ENCODE results near the gene ZNF549.
A peak's percentile ranks its signal among the peaks of the same experiment; 100 is the strongest.
"Not testable (repeated sequence)": the region's sequence is repeated elsewhere in the genome, so short reads cannot be mapped to it uniquely, and the experiment has no call there.

The ZNF549 gene

DNA sequence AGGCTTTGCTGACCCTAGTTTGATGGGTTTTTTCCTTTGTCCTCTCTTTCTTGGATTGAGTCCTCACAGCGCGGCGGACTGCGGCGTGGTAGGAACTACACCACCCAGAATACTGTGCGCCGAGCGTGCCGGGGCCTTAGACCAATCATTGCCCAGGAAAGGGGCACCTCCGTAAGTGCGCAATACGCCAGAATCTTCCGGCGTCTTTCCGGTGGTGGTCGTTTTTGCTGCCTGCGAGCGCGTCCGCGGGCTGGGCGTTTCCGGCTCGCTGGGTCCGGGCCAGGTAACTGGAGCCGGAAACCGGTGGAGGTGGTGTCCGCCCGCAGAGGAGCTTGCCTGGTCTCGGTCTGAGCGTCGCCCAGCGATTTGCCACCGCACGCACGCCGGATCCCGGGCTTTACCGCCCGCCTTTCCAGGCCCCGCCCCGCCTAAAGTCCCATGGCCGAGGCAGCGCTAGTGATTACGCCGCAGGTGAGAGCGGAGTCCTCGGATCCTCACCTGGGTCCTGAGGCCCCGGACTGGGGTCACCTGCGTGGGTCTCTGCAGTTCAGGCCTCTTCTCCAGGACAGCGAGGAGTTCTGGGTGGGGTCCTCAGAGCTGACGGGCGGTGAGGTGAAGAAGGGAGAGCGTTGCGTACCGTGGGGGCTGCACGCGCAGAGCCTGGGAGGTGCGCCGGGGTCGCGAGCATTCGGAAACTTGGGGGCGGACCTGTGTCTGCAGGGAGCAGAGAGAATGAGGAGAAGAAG lies at the start of gene ZNF549:
ZNF549 (plus strand) TSS at position 221 of the 746 bp plus-strand sequence; CDS start at position 439, 218 bp downstream.
- peak; percentile 72 to 78 for DNase-seq (ENCODE audit: low read depth in 1 of 2, low spot score in 1 of 2)

DNA sequence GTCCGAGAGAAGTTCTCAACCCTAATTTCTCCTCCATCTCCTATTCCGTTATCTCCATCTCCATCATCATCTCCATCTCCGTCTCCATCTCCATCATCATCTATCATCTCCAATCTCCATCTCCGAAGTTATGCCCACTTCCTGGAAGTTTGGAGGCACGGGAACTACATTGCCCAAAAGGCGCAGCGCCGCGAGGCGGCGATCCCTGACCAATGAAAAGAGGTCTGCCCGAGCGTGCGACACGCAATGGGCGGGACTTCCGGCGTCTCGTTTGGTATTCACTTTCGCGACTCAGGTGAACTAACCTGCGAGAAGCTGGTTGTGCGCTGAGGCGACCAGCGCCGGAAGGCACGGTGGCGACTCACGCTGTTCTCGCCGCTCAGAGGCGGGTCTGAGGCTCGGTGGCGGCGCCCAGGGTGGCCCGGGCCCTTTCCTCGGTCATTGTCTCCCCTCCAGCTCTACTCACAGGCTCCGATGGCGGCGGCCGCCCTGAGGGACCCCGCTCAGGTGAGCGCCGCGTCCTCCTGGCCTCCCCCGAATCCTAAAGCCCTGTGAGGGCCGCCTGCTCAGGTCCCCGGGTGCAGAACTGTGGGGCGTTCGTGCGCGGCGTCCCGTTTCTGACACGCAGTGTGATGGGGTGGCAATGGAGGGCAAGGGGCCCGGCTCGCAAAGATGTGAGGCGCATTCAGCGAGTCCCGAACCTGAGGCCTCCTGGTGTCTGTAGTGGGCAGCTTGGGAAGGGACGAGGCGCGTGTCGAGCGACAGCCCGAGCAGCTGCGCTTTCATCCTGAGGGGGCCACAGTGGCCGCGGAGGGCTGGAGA lies 39.5 kb upstream of the ZNF549 start, which contains the start of gene ZNF419:
ZNF419 (plus strand) TSS at position 274 of the 822 bp plus-strand sequence; CDS start at position 475, 201 bp downstream.
- DNase-seq (ENCODE audit: low read depth in 1 of 2, low spot score in 1 of 2), result peak; percentile 81 to 89

DNA sequence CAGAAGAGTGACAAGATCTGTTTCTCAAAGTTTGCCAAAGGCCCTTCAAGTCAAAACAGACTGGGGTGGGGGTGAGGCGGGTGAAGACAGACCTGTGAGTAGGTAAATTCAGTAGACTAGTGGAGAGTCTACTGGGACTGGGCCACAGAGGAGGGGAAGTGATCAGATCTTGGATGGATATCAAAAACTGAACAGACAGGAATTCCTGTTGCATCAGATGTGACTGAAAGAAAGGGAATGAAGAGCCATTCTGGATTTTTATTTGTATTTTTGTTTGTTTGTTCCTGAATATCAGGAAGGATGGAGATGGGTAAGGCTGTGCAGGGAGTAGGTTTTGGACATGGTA lies 38.9 kb upstream of the ZNF549 start:
- not testable (repeated sequence) for DNase-seq (ENCODE audit: low read depth in 1 of 2, low spot score in 1 of 2)

DNA sequence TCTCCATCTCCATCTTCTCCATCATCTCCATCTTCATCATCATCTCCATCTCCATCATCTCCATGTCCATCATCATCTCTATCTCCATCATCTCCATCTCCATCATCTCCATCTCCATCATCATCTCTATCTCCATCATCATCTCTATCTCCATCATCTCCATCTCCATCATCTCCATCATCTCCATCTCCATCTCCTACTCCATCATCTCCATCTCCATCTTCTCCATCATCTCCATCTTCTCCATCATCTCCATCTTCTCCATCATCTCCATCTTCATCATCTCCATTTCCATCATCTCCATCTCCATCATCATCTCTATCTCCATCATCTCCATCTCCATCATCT lies 27.9 kb upstream of the ZNF549 start:
- not testable (repeated sequence) for DNase-seq (ENCODE audit: low read depth in 1 of 2, low spot score in 1 of 2)

DNA sequence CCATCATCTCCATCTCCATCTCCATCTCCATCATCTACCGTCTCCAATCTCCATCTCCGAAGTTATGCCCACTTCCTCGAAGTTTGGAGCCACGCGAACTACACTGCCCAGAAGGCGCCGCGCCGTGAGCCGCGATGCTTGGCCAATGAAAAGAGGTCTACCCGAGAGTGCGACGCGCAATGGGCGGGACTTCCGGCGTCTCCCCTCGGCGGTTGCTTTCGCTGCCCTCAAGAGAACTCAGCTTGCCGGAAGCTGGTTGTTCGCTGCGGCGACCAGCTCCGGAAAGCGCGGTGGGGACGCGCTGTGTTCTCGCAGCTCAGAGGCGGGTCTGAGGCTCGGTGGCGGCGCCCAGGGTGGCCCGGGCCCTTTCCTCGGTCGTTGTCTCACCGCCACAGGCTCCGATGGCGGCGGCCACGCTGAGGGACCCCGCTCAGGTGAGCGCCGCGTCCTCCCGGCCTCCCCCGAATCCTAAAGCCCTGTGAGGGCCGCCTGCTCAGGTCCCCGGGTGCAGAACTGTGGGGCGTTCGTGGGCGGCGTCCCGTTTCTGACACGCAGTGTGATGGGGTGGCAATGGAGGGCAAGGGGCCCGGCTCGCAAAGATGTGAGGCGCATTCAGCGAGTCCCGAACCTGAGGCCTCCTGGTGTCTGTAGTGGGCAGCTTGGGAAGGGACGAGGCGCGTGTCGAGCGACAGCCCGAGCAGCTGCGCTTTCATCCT lies 27.3 kb upstream of the ZNF549 start, which contains the start of gene ZNF773:
ZNF773 (plus strand) TSS at position 259 of the 716 bp plus-strand sequence; CDS start at position 402, 143 bp downstream.
- DNase-seq (ENCODE audit: low read depth in 1 of 2, low spot score in 1 of 2), result peak; percentile 88 to 92

DNA sequence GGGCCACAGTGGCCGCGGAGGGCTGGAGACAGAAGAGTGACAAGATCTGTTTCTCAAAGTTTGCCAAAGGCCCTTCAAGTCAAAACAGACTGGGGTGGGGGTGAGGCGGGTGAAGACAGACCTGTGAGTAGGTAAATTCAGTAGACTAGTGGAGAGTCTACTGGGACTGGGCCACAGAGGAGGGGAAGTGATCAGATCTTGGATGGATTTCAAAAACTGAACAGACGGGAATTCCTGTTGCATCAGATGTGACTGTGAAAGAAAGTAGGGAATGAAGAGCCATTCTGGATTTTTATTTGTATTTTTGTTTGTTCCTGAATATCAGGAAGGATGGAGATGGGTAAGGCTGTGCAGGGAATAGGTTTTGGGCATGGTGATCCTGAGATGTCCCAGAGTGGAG lies 26.8 kb upstream of the ZNF549 start:
- not testable (repeated sequence) for DNase-seq (ENCODE audit: low read depth in 1 of 2, low spot score in 1 of 2)

DNA sequence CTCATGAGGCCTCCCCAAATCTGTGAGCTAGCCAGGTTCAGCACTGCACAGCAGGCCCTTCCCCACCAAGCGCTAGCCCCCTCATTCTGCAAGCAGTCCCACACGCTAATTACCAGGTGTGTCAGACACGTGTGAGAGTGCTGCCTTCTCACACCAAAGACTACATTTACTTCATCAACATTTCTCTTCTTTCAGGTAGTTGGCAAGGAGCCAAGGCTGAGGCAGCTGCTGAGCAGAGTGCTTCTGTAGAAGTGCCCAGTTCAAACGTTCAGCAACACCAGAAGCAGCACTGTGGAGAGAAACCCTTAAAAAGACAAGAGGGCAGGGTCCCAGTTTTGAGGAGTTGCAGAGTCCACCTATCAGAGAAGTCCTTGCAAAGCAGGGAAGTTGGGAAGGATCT lies 21.0 kb upstream of the ZNF549 start:
- no peak for DNase-seq (ENCODE audit: low read depth in 1 of 2, low spot score in 1 of 2)

DNA sequence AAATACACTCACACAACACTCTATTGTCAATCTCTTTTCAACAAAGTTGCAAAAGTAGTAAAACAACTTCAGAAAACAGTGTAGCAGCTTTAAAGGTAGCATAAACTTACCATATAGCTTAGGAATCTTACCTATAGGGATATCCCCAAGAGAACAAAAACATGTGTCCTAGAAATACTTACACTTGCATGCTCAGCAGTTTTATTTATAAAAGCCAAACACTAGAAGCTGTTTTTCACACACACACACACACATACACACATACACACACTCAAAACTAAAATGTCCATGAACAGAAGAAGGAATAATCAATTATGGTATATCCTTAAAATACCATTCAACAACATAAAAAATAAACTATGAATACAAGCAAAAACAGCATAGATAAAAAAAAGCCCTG lies 15.7 kb upstream of the ZNF549 start:
- no peak for DNase-seq (ENCODE audit: low read depth in 1 of 2, low spot score in 1 of 2)

DNA sequence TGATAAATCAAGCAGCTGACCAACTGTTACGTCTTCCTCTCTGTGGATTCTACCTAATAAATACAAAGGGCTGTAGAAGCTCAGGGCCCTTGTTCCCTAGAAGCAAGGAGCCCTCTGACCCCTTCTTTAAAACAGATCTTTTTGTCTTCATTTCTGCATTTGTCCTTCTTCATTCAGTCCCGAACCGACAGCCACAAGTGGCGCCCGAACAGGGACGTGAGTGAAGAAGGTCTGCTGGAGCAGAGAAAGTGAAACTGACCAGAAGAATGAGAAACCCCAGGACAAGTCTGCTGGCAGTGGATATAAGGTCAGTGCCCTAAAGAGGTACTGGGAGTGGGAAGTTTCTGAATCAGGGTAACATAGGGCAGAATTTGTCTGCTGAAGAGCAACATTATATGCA lies 14.3 kb upstream of the ZNF549 start:
- no peak for DNase-seq (ENCODE audit: low read depth in 1 of 2, low spot score in 1 of 2)

DNA sequence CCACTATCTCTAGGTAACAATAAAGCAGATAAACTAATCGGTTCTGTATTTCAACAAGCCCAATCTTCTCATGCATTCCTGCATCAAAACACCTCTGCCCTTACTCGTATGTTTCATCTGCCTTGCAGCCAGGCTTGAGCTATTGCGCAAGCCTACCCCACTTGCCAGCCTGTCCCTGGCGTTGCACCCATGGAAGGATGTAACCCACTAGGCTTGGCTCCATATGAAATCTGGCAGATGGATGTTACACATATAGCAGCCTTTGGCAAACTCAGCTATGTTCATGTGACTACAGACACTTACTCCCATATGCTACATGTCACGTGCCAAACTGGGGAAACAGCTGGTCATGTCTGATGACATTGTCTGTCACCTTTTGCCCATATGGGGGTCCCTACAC lies 11.9 kb upstream of the ZNF549 start:
- DNase-seq (ENCODE audit: low read depth in 1 of 2, low spot score in 1 of 2), result no peak

DNA sequence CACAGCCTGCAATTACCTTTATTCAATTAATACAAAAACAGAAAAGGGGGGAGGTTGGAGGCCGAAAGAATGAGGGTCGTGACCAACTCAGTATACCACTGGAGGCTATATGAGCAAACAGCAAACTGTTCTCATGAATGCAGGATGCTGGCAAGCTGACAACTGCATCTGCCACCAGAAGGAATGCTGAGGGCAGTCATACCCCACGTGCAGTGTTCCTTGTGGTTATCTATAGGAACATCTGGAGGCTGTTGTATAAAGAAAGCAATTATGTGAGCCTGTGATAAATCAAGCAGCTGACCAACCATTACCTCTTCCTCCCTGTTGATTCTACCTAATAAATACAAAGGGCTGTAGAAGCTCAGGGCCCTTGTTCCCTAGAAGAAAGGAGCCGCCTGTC lies 9.1 kb upstream of the ZNF549 start:
- not testable (repeated sequence) for DNase-seq (ENCODE audit: low read depth in 1 of 2, low spot score in 1 of 2)

DNA sequence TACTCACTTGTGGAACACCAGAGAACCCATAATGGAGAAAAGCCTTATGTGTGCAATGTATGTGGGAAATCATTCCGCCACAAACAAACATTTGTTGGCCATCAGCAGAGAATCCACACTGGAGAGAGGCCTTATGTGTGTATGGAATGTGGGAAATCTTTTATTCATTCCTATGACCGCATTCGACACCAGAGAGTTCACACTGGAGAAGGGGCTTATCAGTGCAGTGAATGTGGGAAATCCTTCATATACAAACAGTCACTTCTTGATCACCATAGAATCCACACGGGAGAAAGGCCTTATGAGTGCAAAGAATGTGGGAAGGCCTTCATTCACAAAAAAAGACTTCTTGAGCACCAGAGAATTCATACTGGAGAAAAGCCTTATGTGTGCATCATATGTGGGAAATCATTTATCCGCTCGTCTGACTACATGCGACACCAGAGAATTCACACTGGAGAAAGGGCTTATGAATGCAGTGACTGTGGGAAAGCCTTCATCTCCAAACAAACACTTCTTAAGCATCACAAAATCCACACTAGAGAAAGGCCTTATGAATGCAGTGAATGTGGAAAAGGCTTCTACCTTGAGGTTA lies 10.9 kb downstream of the ZNF549 start:
- DNase-seq (ENCODE audit: low read depth in 1 of 2, low spot score in 1 of 2), result no peak

DNA sequence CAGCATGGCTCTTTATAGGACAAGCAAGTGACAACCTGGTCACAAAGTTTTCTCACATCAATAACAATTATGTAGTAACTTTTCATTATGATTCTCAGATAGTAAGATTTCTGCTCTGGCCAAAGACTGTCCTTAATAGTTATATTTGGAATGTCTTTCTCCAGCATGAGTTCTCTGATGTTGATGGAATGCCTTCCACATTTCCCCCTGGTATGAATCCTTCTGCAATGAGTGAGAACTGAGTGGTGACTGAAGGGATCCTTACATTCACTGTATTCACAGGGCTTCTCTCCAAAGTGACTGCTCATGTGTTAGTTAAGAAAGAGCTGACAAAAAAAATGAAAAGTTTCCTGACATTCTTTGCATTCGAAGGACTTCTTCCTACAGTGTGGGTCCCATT lies 19.4 kb downstream of the ZNF549 start:
- DNase-seq (ENCODE audit: low read depth in 1 of 2, low spot score in 1 of 2), result no peak

DNA sequence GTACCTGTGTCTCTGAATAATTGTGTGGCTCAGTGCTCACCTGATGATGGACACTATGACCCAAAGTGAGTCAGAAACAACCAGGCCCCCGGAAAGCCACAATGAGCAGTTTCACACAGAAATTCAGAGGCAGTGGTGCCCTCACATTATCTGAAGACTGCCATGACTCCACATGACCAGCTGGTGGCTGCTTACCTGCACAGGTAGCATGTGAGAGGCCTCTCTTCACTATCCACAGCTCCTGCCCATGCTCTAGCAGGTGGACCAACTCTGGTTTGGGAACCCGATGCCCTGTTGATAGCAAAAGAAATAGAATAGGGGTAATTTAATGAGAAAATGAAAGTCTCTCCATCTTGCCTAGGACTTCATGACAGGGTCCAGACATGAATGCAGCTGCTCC lies 25.3 kb downstream of the ZNF549 start:
- DNase-seq (ENCODE audit: low read depth in 1 of 2, low spot score in 1 of 2), result no peak

DNA sequence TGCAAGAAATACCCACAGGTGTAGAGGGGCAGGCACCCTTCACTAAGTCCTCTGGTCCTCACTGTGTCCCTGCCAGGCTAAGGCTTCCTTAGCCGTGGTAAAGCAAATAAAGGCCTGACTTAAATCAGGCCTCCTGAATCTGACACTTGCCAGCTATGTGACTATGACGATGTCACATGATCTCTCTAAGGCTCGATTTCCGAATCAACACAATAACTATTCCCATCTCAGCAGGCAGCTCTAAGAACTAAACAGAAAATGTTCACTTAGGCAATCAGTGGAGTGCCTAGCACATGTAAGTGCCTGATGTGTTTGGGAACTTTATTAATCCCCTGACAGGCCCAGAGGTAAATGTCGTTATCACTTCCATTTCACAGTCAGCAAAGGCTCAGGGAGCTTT lies 30.5 kb downstream of the ZNF549 start:
- no peak for DNase-seq (ENCODE audit: low read depth in 1 of 2, low spot score in 1 of 2)

DNA sequence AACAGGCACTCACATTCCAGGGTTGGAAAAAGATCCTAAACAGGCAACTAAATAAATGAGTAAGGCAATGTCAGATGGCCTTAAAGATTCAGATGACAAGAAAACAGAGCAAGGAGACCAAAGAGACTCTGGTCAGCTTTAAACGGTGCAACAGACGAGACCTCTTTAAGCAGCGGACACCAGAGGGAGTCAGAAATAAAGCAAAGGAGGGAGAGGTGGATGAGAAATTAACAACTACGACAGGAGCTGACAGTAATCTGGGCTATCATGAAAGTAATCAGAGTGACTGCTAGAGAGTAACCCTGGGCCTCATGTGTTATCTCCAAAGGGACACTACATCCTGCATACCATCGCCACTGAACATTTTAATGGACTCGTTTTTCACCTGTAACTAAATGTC lies 31.4 kb downstream of the ZNF549 start:
- no peak for DNase-seq (ENCODE audit: low read depth in 1 of 2, low spot score in 1 of 2)

DNA sequence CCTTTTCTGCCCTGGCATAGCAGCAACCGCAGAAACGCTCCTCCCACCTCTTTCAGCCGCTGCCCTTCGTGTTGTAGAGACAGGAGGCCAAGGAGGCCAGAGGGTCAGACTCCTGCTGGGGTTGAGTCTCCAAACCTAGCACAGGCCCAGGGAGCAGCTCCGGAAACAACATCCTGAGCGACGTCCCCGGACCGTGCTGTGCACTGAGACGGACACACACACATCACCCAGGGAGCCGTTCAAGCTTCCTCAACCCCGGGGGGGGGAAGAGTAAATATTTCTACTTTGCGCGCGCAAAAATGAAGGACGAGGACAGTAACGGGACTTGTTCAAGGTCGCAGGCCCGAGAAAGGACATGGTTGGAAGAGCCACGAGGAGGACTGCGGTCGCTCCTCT lies 31.9 kb downstream of the ZNF549 start:
- DNase-seq (ENCODE audit: low read depth in 1 of 2, low spot score in 1 of 2), result no peak

DNA sequence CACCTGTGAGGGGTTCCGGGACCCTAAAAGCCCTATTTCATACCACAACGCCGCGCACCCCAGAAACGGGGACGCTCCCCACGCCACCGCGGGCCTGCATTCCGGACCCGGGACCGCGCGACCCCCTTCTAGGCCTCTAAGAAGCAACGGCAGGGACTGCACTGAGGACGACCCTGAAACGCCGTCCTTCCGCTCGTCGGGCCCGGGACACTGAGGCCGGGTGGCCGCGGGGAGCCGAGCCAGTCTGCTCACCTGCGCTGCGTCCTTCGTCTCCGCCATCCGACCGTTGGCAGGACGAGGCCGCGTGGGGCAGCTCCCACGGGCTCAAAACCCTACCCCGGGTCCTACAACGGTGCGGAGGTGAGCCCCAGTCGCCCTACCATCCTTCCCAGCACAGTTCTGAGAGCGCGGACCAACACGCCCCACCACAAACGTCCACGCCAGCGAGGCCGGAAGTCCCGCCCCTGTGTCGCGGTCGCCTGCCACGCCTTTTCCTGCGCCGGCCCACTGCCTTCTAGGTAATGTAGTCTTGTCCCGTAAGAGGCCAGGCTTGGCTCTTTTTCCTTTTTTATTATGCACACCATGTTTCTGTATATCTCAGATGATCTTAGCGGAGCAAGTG lies 32.4 kb downstream of the ZNF549 start, which contains the start of gene ZNF550:
ZNF550 (minus strand) TSS at position 460 of the 622 bp plus-strand sequence; CDS start at position 279, 181 bp downstream.
- peak; percentile 74 to 81 for DNase-seq (ENCODE audit: low read depth in 1 of 2, low spot score in 1 of 2)

DNA sequence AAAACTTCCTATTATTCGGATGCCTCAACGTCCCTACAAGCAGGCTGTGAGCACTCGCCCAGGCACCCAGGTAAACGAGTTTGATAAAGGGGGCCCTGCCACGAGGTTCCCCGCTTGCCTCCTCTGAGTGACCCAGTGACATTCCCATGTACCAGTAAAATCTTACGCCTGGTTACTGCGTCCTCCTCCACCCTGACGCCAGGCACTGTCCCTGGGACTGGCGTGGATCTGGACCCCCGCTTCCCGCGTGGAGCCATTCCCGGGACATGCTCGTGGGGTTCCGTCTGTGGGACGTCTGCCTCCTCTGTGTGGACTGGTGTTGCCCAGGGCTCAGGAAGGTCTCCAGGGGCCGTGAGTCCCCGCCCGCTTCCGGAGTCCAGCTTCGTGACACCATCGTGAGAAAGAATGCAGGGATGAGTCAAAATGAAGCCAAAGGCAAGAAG lies 32.9 kb downstream of the ZNF549 start:
- DNase-seq (ENCODE audit: low read depth in 1 of 2, low spot score in 1 of 2), result no peak

DNA sequence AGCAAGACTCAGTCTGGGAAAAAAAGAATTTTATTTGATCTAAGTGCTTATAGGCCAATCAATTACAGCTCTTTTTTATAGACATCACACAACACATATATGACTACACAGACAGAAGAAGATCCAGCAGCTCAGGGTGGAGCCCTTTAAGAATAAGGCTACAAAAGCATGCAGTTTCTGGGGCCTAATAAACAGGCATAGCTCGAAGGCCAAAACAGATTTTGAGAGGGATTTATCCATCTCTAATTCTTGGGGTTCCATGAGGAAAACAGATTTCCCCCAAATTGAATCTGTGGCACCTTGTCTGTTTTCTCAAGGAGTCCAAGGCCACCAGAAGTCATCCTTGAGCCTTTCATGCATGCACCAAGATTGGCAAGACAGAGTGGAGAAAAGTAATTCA lies 36.4 kb downstream of the ZNF549 start:
- no peak for DNase-seq (ENCODE audit: low read depth in 1 of 2, low spot score in 1 of 2)

Data from stimulated activated CD4-positive, alpha-beta T cell treated with anti-CD3 and anti-CD28 coated beads, Interleukin-15, amount 100 ng/mL, for 1 hour (primary cell).